K562 (cell line): ENCODE data around the gene YBX1. TPM values are rescaled to one million over a fixed set of nuclear protein-coding genes. Genes with fewer than 3 reads are reported as not detected.

Experiments
- ATF2 ChIP-seq: sonication (generic); formaldehyde crosslinking; IDR thresholded peaks from 2 replicates; pipeline ENCODE4 v1.8.1; 2022; ENCODE audit warnings: missing genetic modification reagents
- CBFB ChIP-seq: sonication (generic); formaldehyde crosslinking; IDR thresholded peaks from 2 replicates; pipeline ENCODE4 v1.4.0; 2020; ENCODE audit warnings: mild to moderate bottlenecking, missing genetic modification reagents
- CTCFL ChIP-seq: IDR thresholded peaks from 2 replicates; pipeline ENCODE4 v1.6.1; 2011; ENCODE audit warnings: borderline replicate concordance, low read depth, mild to moderate bottlenecking, moderate library complexity, low read length; ENCODE audit not compliant: insufficient read depth, poor library complexity, severe bottlenecking
- CUX1 ChIP-seq: fragments of 200-800 bp; sonication (Bioruptor generic); IDR thresholded peaks from 2 replicates; pipeline ENCODE4 v1.6.1; 2016; ENCODE audit warnings: missing genetic modification characterization, missing compliant biosample characterization
- RAD51 ChIP-seq: fragments of 450-650 bp; IDR thresholded peaks from 2 replicates; pipeline ENCODE4 v1.7.1; 2016; ENCODE audit warnings: low read depth, mild to moderate bottlenecking, borderline replicate concordance
- TCF15 ChIP-seq: fragments of 250-450 bp; sonication (Bioruptor Pico); IDR thresholded peaks from 2 replicates; pipeline ENCODE4 v1.8.0; 2022; ENCODE audit warnings: moderate library complexity, mild to moderate bottlenecking, inconsistent platforms
- ZBTB33 ChIP-seq: sonication (generic); formaldehyde crosslinking; IDR thresholded peaks from 2 replicates; pipeline ENCODE4 v1.8.1; 2023; ENCODE audit warnings: mild to moderate bottlenecking, missing genetic modification reagents
- ZBTB49 ChIP-seq: sonication (generic); formaldehyde crosslinking; IDR thresholded peaks from 2 replicates; pipeline ENCODE4 v1.8.0; 2022; ENCODE audit warnings: missing genetic modification reagents, mild to moderate bottlenecking, borderline replicate concordance
- ZNF121 ChIP-seq: sonication (generic); formaldehyde crosslinking; conservative IDR thresholded peaks from 2 replicates; pipeline ENCODE4 v1.8.0; 2022; ENCODE audit warnings: missing genetic modification reagents
- ZNF239 ChIP-seq: fragments of 250-450 bp; sonication (Bioruptor Pico); IDR thresholded peaks from 2 replicates; pipeline ENCODE4 v1.4.0; 2020; ENCODE audit warnings: mild to moderate bottlenecking
- polyA plus RNA-seq, 8 experiments: library from polyadenylated mRNA; depleted of rRNA in 4 of 8; stranded (reverse) in 5 of 8; unstranded in 3 of 8; fragments of >200 nt; fragmentation: Nextera tagmentation in 2 of 8; fragmentation: Illumina TruSeq in 1 of 8; extraction: Ambion mirVana in 2 of 8; extraction: Trizol in 1 of 8; gene quantifications; 2 replicates each; pipeline versions ENCODE4 v1.2.1 to v1.2.3, GENCODE V29; 2011 to 2014; ENCODE audit warnings: inconsistent platforms in 1 of 8, missing spikeins in 1 of 8
- total RNA-seq, 7 experiments: library from RNA; depleted of rRNA in 6 of 7; stranded (reverse); fragments of >200 nt in 6 of 7; fragmentation: Illumina TruSeq in 2 of 7; extraction: Trizol in 2 of 7; gene quantifications; 2 replicates each; pipeline versions ENCODE4 v1.2.1 to v1.2.3, GENCODE V29; 2011 to 2021; ENCODE audit warnings: low replicate concordance in 1 of 7

The YBX1 gene
- total and polyA plus RNA-seq, 9 of the 15 experiments (the other 6 are each of a cell fraction or from before 2014, with no cell fraction given), result 363 to 1,955 (median 1,216) TPM

DNA sequence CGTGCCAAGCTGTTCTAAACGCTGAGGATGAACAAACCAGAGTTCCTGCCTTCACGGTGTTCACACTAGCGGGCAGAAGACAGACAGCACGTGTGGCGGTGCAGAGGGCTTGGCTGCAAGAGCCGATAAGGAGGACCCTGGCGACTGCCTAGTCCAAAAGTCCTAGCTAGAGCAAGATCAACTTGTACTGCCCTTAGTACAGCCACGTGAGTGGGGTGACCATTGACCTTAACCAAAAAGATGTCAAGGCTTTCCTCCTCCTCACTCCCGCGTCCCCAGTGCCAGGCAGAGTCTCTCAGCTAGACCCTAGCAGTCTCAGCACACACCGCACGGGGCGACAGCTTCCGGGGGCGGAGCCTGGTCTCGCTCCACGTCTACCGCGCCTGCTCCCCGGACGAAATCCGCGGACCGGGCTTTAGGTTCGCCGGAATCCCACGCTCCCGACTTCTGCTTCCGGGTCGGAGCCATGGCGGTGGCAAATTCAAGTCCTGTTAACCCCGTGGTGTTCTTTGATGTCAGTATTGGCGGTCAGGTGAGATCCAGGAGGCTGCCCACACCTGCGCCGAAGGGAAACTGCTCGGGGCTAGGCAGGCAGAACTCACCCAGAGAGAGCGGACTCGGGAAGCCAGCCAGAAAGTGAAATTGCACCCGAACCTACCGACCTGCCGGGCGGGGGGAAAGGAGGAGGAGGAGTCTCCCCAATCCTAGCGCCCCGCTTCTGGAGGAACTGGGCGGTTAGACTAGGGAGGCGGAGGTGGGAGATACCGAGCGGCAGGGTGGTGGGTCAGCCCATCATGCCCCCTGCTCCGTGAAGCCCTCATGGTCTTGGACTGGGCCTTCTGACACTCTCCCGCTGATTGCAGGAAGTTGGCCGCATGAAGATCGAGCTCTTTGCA lies 24.0 kb upstream of the YBX1 start, which contains the start of gene PPIH (continued):
- TF ChIP-seq ZBTB33 (CRISPR knock-in tag) (peak; percentile 42; the same call in 1 of the 2 replicates), CTCFL (no peak), ZBTB49 (CRISPR knock-in tag) (no peak), ZNF239 (no peak), ZNF121 (CRISPR knock-in tag) (peak; percentile 100), ATF2 (CRISPR knock-in tag) (no peak), CUX1 (peak; percentile 62; the same call in 1 of the 2 replicates), CBFB (CRISPR knock-in tag) (0 out of 2 replicates have a peak, but pooled peaks have one; percentile 51), RAD51 (no peak; the same call in 1 of the 2 replicates), TCF15 (CRISPR knock-in tag) (no peak)
